ENCODE data around the gene MCM3AP.

MCM3AP gene

GRCh38 chr21:46215436-46216131 lies 69.8 kb downstream of the MCM3AP start:
- no peak for DNase-seq

- DNase-seq = no peak
Measured at GRCh38 chr21:46214478-46215340, 70.7 kb downstream of the MCM3AP start.

- DNase-seq = no peak
Measured at GRCh38 chr21:46213620-46214286, 71.7 kb downstream of the MCM3AP start.

GRCh38 chr21:46212721-46213484 lies 72.5 kb downstream of the MCM3AP start:
- DNase-seq = no peak

GRCh38 chr21:46211786-46212720 lies 73.4 kb downstream of the MCM3AP start:
- DNase-seq = no peak

GRCh38 chr21:46211376-46211775 lies 74.0 kb downstream of the MCM3AP start:
- no peak for DNase-seq

- no peak for DNase-seq
Measured at GRCh38 chr21:46210378-46211136, 74.9 kb downstream of the MCM3AP start.

- DNase-seq = no peak
Measured at GRCh38 chr21:46208761-46209721, 76.4 kb downstream of the MCM3AP start.

GRCh38 chr21:46207920-46208591 lies 77.4 kb downstream of the MCM3AP start:
- DNase-seq = no peak

GRCh38 chr21:46207006-46207919 lies 78.1 kb downstream of the MCM3AP start:
- no peak for DNase-seq

- DNase-seq = no peak
Measured at GRCh38 chr21:46206163-46207005, 79.0 kb downstream of the MCM3AP start.

GRCh38 chr21:46205766-46206162 lies 79.6 kb downstream of the MCM3AP start:
- no peak for DNase-seq

- no peak for DNase-seq
Measured at GRCh38 chr21:46205166-46205565, 80.2 kb downstream of the MCM3AP start.

GRCh38 chr21:46203203-46203600 lies 82.2 kb downstream of the MCM3AP start:
- no peak for DNase-seq

- DNase-seq = no peak
Measured at GRCh38 chr21:46202592-46203202, 82.7 kb downstream of the MCM3AP start.

All from NCI-H2081 (cell line).